IMR-90 (cell line): ENCODE measurements around the gene ATP2C2. TPM values are rescaled to one million over a fixed set of nuclear protein-coding genes. Genes with fewer than 3 reads are reported as not detected.

ENCODE experiments used
- ATAC-seq: fragments of 200-7000 bp; cut with Tn5 transposase; 2 replicates; pipeline ENCODE4 v1.9.1; 2020; ENCODE audit warnings: low read depth, mild to moderate bottlenecking, moderate library complexity
- BruUV-seq: library from RNA; stranded (reverse); fragments of 400-500 nt; replicated peaks from 2 replicates; lab custom pipeline; 2021; lab: Mats Ljungman, UMichigan
- CTCF ChIA-PET: fragments of 300-600 bp; formaldehyde crosslinking; extraction: SDS; loops from one replicate; lab custom pipeline; 2021; ENCODE audit warnings: antibody characterized with exemption; lab: Yijun Ruan, JAX
- POLR2A ChIA-PET: fragments of 300-600 bp; sonication (Branson Sonifier 250); formaldehyde crosslinking; loops from one replicate; lab custom pipeline; 2022; ENCODE audit warnings: antibody characterized with exemption; ENCODE audit not compliant: unreplicated experiment; lab: Charles Lee
- DNase-seq: peaks from one replicate; pipeline ENCODE4 v3.0.0; 2013
- H2AFZ ChIP-seq: replicated peaks from 2 replicates; pipeline ENCODE3; 2013; ENCODE audit warnings: low read length, mild to moderate bottlenecking; ENCODE audit not compliant: poor library complexity
- H2AK5ac ChIP-seq: 2 replicates; pipeline ENCODE4 v1.6.1; 2013; ENCODE audit warnings: low read depth, low read length, inconsistent platforms
- H2AK9ac ChIP-seq: replicated peaks from 2 replicates; pipeline ENCODE3; 2013; ENCODE audit warnings: mild to moderate bottlenecking, low read depth, low read length, moderate library complexity; ENCODE audit not compliant: poor library complexity
- H2BK120ac ChIP-seq: 2 replicates; pipeline ENCODE4 v1.6.1; 2013; ENCODE audit warnings: low read depth, low read length, inconsistent platforms
- H2BK15ac ChIP-seq: 3 replicates; pipeline ENCODE4 v1.6.1; 2013; ENCODE audit warnings: low read depth, low read length, inconsistent platforms
- H2BK20ac ChIP-seq: 2 replicates; pipeline ENCODE4 v1.6.1; 2013; ENCODE audit warnings: low read depth, mild to moderate bottlenecking, inconsistent platforms, low read length, moderate library complexity
- H2BK5ac ChIP-seq: 2 replicates; pipeline ENCODE4 v1.6.1; 2013; ENCODE audit warnings: mild to moderate bottlenecking, low read depth, low read length, inconsistent platforms; ENCODE audit not compliant: poor library complexity, severe bottlenecking
- H3K14ac ChIP-seq: replicated peaks from 2 replicates; pipeline ENCODE4 v1.6.1; 2013; ENCODE audit warnings: low read depth, low read length, inconsistent platforms
- H3K18ac ChIP-seq: 2 replicates; pipeline ENCODE4 v1.6.1; 2013; ENCODE audit warnings: low read depth, low read length, control low read depth
- H3K23ac ChIP-seq: 2 replicates; pipeline ENCODE4 v1.6.1; 2013; ENCODE audit warnings: low read depth, low read length, inconsistent platforms
- H3K27ac ChIP-seq: 2 replicates; pipeline ENCODE4 v1.5.1; 2013; ENCODE audit warnings: mild to moderate bottlenecking, control low read depth, low read length; ENCODE audit not compliant: insufficient read depth
- H3K27me3 ChIP-seq: 2 replicates; pipeline ENCODE4 v1.6.1; 2013; ENCODE audit warnings: low read length; ENCODE audit not compliant: control insufficient read depth, insufficient read depth
- H3K36me3 ChIP-seq: 2 replicates; pipeline ENCODE4 v1.6.1; 2013; ENCODE audit warnings: low read length, mixed read lengths; ENCODE audit not compliant: control insufficient read depth, insufficient read depth
- H3K4ac ChIP-seq: 2 replicates; pipeline ENCODE4 v1.6.1; 2013; ENCODE audit warnings: low read depth, low read length, inconsistent platforms
- H3K4me1 ChIP-seq: 2 replicates; pipeline ENCODE4 v1.6.1; 2013; ENCODE audit warnings: low read length, mixed read lengths; ENCODE audit not compliant: control insufficient read depth, insufficient read depth
- H3K4me2 ChIP-seq: 2 replicates; pipeline ENCODE4 v1.6.1; 2013; ENCODE audit warnings: low read depth, mild to moderate bottlenecking, control low read depth, low read length, moderate library complexity
- H3K4me3 ChIP-seq: 2 replicates; pipeline ENCODE4 v1.5.1; 2013; ENCODE audit warnings: low read depth, mild to moderate bottlenecking, control low read depth, low read length, moderate library complexity; ENCODE audit not compliant: insufficient read depth
- H3K56ac ChIP-seq: 2 replicates; pipeline ENCODE4 v1.6.1; 2013; ENCODE audit warnings: low read length, inconsistent platforms; ENCODE audit not compliant: insufficient read depth; ENCODE audit errors: extremely low read depth
- H3K79me1 ChIP-seq, 2 experiments: 2 replicates each; pipeline ENCODE4 v1.6.1; 2013; ENCODE audit warnings: low read length in 2 of 2, inconsistent platforms in 1 of 2, low read depth in 1 of 2
- H3K9ac ChIP-seq: 2 replicates; pipeline ENCODE4 v1.6.1; 2013; ENCODE audit warnings: low read depth, low read length, control low read depth
- H3K9me1 ChIP-seq: 2 replicates; pipeline ENCODE4 v1.6.1; 2013; ENCODE audit warnings: low read length, inconsistent platforms; ENCODE audit not compliant: insufficient read depth
- H3K9me3 ChIP-seq: 2 replicates; pipeline ENCODE4 v1.6.1; 2013; ENCODE audit warnings: low read length; ENCODE audit not compliant: control insufficient read depth, insufficient read depth
- H4K20me1 ChIP-seq: 2 replicates; pipeline ENCODE4 v1.6.1; 2013; ENCODE audit warnings: low read length, inconsistent platforms; ENCODE audit not compliant: insufficient read depth
- H4K5ac ChIP-seq: 2 replicates; pipeline ENCODE4 v1.6.1; 2013; ENCODE audit warnings: mild to moderate bottlenecking, low read depth, low read length, control low read depth
- H4K8ac ChIP-seq, 2 experiments: 2 replicates each; pipeline ENCODE4 v1.6.1; 2013; ENCODE audit warnings: low read depth in 2 of 2, low read length in 2 of 2, control low read depth in 1 of 2, inconsistent platforms in 1 of 2
- H4K91ac ChIP-seq: 2 replicates; pipeline ENCODE4 v1.6.1; 2013; ENCODE audit warnings: low read depth, low read length, inconsistent platforms; ENCODE audit not compliant: insufficient read depth
- BHLHE40 ChIP-seq: fragments of 150-350 bp; IDR thresholded peaks from 2 replicates; pipeline ENCODE4 v1.6.1; 2016; ENCODE audit warnings: mild to moderate bottlenecking, low read depth, low read length
- CEBPB ChIP-seq: IDR thresholded peaks from 2 replicates; pipeline ENCODE4 v1.6.1; 2012; ENCODE audit warnings: low read depth, low read length, improper control_type of control experiment
- MXI1 ChIP-seq: IDR thresholded peaks from 2 replicates; pipeline ENCODE4 v1.6.1; 2012; ENCODE audit warnings: low read depth, mild to moderate bottlenecking, low read length, moderate library complexity, borderline replicate concordance
- SMC3 ChIP-seq: fragments of 150-350 bp; IDR thresholded peaks from 2 replicates; pipeline ENCODE4 v1.6.1; 2016; ENCODE audit warnings: low read depth, mild to moderate bottlenecking, antibody characterized with exemption, low read length, moderate library complexity
- WGBS, 2 experiments: methylation state at CpG; one replicate each; pipeline versions ENCODE4 v1.1.5 to v1.1.7; 2013; ENCODE audit warnings: missing lambda C conversion rate in 2 of 2; ENCODE audit not compliant: insufficient read length in 1 of 2; ENCODE audit errors: extremely low coverage in 2 of 2; 5-methylcytosine and 5-hydroxymethylcytosine counted together
- dilution Hi-C: fragments of 300-500 bp; cut with HindIII; formaldehyde crosslinking; loops from one replicate; pipeline ENCODE4 v1.14.3; 2018; ENCODE audit warnings: low sequenced_read_pairs; ENCODE audit not compliant: unreplicated experiment
- in situ Hi-C: fragments of 300-500 bp; cut with MboI; formaldehyde crosslinking; loops from 3 replicates; pipeline ENCODE4 v1.14.3; 2019; ENCODE audit warnings: low sequenced_read_pairs, inconsistent platforms, mixed read lengths
- intact Hi-C: fragments of 100-400 bp; cut with micrococcal nuclease; formaldehyde crosslinking; loops from 2 replicates; pipeline ENCODE4 v1.10.0; 2022
- polyA plus RNA-seq, 3 experiments: library from polyadenylated mRNA; depleted of rRNA; stranded (reverse); fragments of >200 nt; gene quantifications; 2 replicates each; pipeline ENCODE4 v1.2.3, GENCODE V29; 2012; ENCODE audit warnings: low replicate concordance in 1 of 3
- total RNA-seq: library from RNA; depleted of rRNA; stranded (reverse); fragments of >200 nt; gene quantifications from 2 replicates; pipeline ENCODE4 v1.2.3, GENCODE V29; 2012
- TF ChIP-seq, protein P1 (sequence below): conservative IDR thresholded peaks from 2 replicates; pipeline ENCODE4 v1.5.1; 2012; ENCODE audit warnings: mild to moderate bottlenecking, low read depth, low read length, improper control_type of control experiment

Gene ATP2C2
- total and polyA plus RNA-seq, 2 of the 4 experiments (the other 2 are of a cell fraction) = not detected

DNA sequence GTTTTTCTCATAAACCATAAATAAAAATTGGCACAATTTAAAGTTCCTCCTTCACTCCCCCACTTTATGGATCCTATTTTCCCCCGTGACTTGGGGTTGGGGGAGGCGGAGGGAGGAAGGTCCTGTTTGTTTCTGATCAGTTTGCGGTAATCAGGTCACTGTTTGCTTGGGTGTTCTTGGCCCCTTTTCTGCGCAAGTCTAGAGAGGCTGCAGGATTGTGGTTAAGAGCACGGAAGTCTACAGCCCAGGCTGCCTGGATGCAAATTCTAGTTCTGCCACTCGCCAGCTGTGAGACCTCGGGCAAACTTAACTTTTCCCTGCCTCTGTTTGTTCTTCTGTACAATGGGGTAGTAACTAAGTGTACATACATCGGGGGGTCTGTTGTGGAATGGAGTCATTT lies 12.1 kb downstream of the ATP2C2 start:
- WGBS, 2 experiments = 73% methylated on average over 3 of the region's 8 CpGs; no CpG with 5 or more reads in 1 of the 2 experiments
- no peak overlapping the region for H2AK9ac ChIP-seq
- no peak overlapping the region for H4K8ac ChIP-seq
- no peaks in the 10 kb centered on the region for H3K79me1 ChIP-seq
- no peak overlapping the region for H2BK5ac ChIP-seq
- no peaks in the 10 kb centered on the region for H3K4me1 ChIP-seq
- no peak overlapping the region for H4K91ac ChIP-seq
- H3K9ac ChIP-seq = no peak overlapping the region
- TF ChIP-seq, protein P1, sequence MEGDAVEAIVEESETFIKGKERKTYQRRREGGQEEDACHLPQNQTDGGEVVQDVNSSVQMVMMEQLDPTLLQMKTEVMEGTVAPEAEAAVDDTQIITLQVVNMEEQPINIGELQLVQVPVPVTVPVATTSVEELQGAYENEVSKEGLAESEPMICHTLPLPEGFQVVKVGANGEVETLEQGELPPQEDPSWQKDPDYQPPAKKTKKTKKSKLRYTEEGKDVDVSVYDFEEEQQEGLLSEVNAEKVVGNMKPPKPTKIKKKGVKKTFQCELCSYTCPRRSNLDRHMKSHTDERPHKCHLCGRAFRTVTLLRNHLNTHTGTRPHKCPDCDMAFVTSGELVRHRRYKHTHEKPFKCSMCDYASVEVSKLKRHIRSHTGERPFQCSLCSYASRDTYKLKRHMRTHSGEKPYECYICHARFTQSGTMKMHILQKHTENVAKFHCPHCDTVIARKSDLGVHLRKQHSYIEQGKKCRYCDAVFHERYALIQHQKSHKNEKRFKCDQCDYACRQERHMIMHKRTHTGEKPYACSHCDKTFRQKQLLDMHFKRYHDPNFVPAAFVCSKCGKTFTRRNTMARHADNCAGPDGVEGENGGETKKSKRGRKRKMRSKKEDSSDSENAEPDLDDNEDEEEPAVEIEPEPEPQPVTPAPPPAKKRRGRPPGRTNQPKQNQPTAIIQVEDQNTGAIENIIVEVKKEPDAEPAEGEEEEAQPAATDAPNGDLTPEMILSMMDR = no peak
- TF ChIP-seq SMC3 = no peak
- TF ChIP-seq CEBPB = no peak
- no peak for TF ChIP-seq BHLHE40
- no peak for TF ChIP-seq MXI1
- H3K4me2 ChIP-seq = no peak overlapping the region
- H3K9me1 ChIP-seq = no peaks in the 10 kb centered on the region
- H3K18ac ChIP-seq = no peak overlapping the region
- CTCF ChIA-PET = no interaction called here
- ATAC-seq (no peak), DNase-seq (no peak)
- H3K4ac ChIP-seq = no peak overlapping the region
- peaks cover 45% of the 10 kb centered on the region for H3K27me3 ChIP-seq
- in situ Hi-C loops = no loop called here
- H3K14ac ChIP-seq = no peak overlapping the region
- H3K36me3 ChIP-seq = no peaks in the 10 kb centered on the region
- POLR2A ChIA-PET = no interaction called here
- intact Hi-C loops = no loop called here
- no peak overlapping the region for H2AK5ac ChIP-seq
- peaks cover 11% of the 10 kb centered on the region for H3K9me3 ChIP-seq
- no peak overlapping the region for H2BK120ac ChIP-seq
- no peak overlapping the region for H2BK15ac ChIP-seq
- dilution Hi-C loops = no loop called here
- no peak overlapping the region for H3K27ac ChIP-seq
- H4K5ac ChIP-seq = no peak overlapping the region
- no peak overlapping the region for H3K56ac ChIP-seq
- H2BK20ac ChIP-seq = no peak overlapping the region
- no peak overlapping the region for H3K23ac ChIP-seq
- H4K20me1 ChIP-seq = no peaks in the 10 kb centered on the region
- no peak overlapping the region for H2AFZ ChIP-seq
- no peak overlapping the region for H3K4me3 ChIP-seq
- BruUV-seq = no TSS peak
